Subcutaneous adipose tissue (tissue), 4 donors: Measurements from ENCODE around the gene TIE1. TPM values are rescaled to one million over a fixed set of nuclear protein-coding genes. Genes with fewer than 3 reads are reported as not detected.

ENCODE experiments used
- CTCF ChIP-seq: fragments of 450-650 bp; IDR thresholded peaks from one replicate; pipeline ENCODE4 v1.5.1; 2016; ENCODE audit warnings: low read depth, mild to moderate bottlenecking, control low read depth, antibody characterized with exemption, moderate library complexity
- total RNA-seq, 4 donors: library from RNA; depleted of rRNA; stranded (reverse); fragments of >200 nt; gene quantifications; one replicate each; pipeline ENCODE4 v1.1.0, GENCODE V29; 2016

TIE1 gene
- total RNA-seq, 4 donors from 2014 or later: 16.0 to 147 (median 25.9) TPM

- no peak for TF ChIP-seq CTCF
Measured at GRCh38 chr1:43311521-43311920, 10.7 kb downstream of the TIE1 start.

GRCh38 chr1:43312212-43312623 lies 11.4 kb downstream of the TIE1 start:
- no peak for TF ChIP-seq CTCF

- TF ChIP-seq CTCF: no peak
Measured at GRCh38 chr1:43312663-43313515, 12.1 kb downstream of the TIE1 start.

- TF ChIP-seq CTCF: no peak
Measured at GRCh38 chr1:43313771-43314170, 13.0 kb downstream of the TIE1 start.

GRCh38 chr1:43314233-43314632 lies 13.5 kb downstream of the TIE1 start:
- no peak for TF ChIP-seq CTCF

GRCh38 chr1:43315481-43315880 lies 14.7 kb downstream of the TIE1 start:
- no peak for TF ChIP-seq CTCF

- TF ChIP-seq CTCF: no peak
Measured at GRCh38 chr1:43315963-43316737, 15.4 kb downstream of the TIE1 start.
